GM13977 (cell line): ENCODE results near the gene RAD17.
"Not testable (repeated sequence)": the region's sequence is repeated elsewhere in the genome, so short reads cannot be mapped to it uniquely, and the experiment has no call there.

Experiments
- DNase-seq: peaks from one replicate; pipeline ENCODE4 v3.0.0; 2012; ENCODE audit warnings: low spot score
- in situ Hi-C: fragments of 300-500 bp; cut with MboI; formaldehyde crosslinking; loops from one replicate; pipeline ENCODE4 v1.12.0; 2022; ENCODE audit warnings: low sequenced_read_pairs, low pct_unique_long_range_greater_than_20kb, mixed read lengths, inconsistent platforms; ENCODE audit not compliant: unreplicated experiment
- TF ChIP-seq, protein P1 (sequence below): IDR thresholded peaks from 2 replicates; pipeline ENCODE4 v1.5.1; 2012; ENCODE audit warnings: mild to moderate bottlenecking, control low read depth; ENCODE audit not compliant: insufficient read depth; ENCODE audit errors: extremely low read depth, missing control alignments

Gene RAD17

DNA sequence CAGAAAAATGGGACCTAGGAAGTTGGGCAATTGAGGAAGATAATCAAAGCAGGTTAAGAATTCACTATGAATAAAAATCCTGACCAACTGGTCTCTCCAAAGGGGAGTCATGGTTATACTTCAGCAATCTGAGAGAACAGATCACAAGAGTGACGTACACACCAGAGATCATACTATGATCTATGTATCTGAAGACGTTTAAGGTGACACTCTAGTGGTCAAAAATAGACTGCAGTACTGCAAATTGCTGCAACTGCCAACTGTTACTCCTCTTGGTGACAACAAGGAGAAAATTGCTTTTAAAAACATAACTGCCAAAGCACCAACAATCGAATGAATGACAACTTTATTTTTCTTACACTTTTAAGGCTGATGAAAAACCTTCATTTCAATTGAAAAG, 5.2 kb upstream of the RAD17 start:
- no peak for DNase-seq
- TF ChIP-seq, protein P1, sequence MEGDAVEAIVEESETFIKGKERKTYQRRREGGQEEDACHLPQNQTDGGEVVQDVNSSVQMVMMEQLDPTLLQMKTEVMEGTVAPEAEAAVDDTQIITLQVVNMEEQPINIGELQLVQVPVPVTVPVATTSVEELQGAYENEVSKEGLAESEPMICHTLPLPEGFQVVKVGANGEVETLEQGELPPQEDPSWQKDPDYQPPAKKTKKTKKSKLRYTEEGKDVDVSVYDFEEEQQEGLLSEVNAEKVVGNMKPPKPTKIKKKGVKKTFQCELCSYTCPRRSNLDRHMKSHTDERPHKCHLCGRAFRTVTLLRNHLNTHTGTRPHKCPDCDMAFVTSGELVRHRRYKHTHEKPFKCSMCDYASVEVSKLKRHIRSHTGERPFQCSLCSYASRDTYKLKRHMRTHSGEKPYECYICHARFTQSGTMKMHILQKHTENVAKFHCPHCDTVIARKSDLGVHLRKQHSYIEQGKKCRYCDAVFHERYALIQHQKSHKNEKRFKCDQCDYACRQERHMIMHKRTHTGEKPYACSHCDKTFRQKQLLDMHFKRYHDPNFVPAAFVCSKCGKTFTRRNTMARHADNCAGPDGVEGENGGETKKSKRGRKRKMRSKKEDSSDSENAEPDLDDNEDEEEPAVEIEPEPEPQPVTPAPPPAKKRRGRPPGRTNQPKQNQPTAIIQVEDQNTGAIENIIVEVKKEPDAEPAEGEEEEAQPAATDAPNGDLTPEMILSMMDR = peak; percentile 13
- in situ Hi-C loops = loop anchor here (25.0 kb wide), 1 partner anchor 277 kb away; the partner anchor contains the start of gene SLC30A5

DNA sequence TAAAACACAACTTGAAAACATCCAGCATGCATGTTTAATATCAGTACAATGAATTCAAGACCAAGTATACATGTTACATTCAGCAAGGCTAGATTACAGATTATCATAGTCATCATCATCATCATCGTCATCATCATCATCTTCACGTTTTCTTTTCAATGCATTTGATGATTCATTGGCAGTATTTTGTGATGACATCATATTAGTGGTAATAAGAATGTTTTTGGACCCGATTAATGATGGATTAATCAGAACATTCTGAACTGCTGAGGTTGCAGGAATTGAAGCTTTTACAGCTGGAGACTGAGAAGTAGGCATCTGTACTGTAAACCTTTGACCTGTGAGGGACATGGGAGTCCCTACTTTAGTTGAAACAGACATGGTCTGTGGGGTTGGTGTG, 4.8 kb upstream of the RAD17 start:
- TF ChIP-seq, protein P1 = no peak
- in situ Hi-C loops = loop anchor here (25.0 kb wide), 1 partner anchor 278 kb away; the partner anchor contains the start of gene SLC30A5

DNA sequence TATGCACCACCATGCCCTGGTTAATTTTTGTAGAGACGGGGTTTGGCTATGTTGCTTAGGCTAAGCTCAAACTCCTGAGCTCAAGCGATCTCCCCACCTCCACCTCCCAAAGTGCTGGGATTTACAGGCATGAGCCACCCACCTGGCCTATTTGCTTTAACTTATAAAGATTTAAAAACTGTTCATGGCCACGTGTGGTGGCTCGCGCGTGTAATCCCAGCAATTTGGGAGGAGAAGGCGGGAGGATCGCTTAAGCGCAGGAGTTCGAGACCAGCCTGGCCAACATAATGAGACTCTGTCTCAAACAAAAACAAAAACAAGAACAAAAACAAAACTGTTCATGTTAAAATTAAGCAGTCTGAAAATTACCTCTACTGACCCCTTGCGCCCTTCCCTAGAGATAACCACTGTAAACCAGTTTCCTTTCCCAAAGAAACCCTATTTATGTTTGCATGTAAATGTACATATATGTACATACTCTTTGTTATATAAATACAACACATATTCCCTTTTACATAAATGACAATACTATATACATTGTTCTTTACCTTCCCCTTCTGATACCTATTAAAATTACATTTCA, 1.8 kb upstream of the RAD17 start:
- no peak for DNase-seq
- in situ Hi-C loops = loop anchor here (25.0 kb wide), 1 partner anchor 280 kb away; the partner anchor contains the start of gene SLC30A5
- TF ChIP-seq, protein P1 = peak; percentile 31

More for the DNA sequence above, 4.8 kb upstream of the RAD17 start:
- no peak for DNase-seq

DNA sequence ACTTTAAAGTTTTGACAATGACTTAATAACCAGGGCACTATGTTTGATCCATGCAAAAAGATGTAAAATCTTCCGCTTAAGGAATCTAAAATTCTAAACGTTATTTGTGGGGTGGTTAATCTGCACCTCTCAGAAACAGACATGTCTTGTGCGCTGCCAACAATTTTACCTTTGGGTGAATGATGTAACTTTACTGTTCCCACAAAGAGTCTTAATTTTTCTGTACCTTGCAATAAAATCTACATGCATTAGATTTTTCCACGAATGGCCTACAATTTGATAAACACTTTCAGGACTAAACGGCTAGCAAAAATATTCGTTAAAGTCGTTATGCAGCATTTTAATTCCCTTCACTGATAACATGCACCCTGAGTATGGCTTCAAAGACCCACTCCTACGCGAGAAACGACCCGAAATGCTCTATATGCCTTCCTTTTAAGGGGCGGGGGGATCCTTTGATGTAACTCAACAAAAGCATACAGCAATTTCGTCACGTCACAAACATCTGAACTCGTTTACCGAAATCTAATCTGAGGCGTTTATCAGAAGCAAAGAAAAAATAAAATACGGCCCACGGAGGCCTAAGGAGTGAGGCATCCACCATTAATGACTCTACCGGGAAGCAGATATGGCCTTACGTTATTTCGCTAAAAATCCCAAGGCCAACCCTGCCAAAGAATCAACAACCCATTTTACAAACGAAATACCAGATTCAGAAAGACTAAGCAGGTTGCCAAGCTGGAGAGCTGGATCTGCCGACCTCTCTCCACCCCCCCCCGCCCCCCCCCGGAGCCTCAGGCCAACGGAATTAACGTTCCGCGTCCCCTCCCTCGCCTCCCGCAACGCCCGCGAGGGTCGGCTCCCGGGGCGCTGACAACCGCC, 919 bp upstream of the RAD17 start:
- no peak for DNase-seq
- in situ Hi-C loops = loop anchor here (25.0 kb wide), 1 partner anchor 281 kb away; the partner anchor contains the start of gene SLC30A5
- TF ChIP-seq, protein P1 = no peak

DNA sequence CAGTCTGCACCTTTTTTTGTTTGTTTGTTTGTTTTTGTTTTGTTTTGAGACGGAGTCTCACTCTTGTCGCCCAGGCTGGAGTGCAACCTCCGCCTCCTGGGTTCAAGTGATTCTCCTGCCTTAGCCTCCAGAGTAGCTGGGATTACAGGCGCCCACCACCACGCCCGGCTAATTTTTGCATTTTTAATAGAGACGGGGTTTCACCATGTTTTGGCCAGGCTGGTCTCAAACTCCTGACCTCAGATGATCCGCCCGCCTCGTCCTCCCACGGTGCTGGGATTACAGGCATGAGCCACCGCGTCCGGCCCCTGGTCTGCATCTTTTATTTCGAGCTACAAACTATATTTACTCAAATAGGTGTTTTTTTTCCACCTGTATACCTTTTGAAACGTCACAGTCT, 717 bp downstream of the RAD17 start:
- not testable (repeated sequence) for DNase-seq
- in situ Hi-C loops = loop anchor here (25.0 kb wide), 1 partner anchor 283 kb away; the partner anchor contains the start of gene SLC30A5

DNA sequence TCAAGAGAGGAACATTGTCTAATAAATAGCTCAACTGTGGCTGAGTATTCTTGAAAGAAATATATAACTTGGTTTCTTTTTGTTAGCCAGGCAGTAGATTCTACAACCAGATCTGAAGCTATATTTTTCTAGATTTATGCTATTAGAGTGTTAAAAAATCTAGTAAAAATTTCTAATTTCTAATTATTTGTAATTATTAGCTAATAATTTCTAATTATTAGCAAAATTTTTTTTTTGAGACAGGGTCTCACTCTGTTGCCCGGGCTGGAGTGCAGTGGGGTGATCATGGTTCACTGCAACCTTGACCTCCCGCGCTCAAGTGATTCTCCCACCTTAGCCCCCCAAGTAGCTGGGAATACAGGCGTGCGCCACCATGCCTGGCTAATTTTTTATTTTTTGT, 2.8 kb downstream of the RAD17 start:
- in situ Hi-C loops = loop anchor here (25.0 kb wide), 1 partner anchor 285 kb away; the partner anchor contains the start of gene SLC30A5
- TF ChIP-seq, protein P1 = no peak
- DNase-seq = no peak

DNA sequence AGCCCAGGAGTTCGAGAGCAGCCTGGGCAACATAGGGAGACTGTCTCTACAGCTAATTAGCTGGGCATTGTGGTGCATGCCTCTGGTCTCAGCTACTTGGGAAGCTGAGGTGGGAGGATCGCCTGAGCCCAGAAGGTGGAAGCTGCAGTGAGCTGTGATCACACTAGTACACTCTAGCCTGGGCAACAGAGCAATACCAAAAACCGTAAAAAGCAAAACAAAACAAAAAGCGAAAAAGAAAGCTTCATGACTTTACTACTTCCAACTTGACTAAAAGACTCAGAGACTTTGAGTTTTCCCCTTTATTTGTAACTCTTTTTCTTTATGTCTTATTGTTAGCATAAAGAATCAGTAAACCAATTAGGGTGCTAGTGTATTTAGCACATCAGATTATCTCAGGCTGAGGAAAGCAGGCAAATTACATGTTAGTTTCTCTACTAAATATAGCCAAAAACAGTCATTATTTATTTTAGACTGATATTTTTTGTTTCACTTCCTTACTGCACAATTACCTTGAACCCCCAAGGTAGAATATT, 5.4 kb downstream of the RAD17 start:
- in situ Hi-C loops = loop anchor here (25.0 kb wide), 1 partner anchor 288 kb away; the partner anchor contains the start of gene SLC30A5
- peak; percentile 52 for DNase-seq
- TF ChIP-seq, protein P1 = no peak
